Measurements from ENCODE around the gene RGL4.

RGL4 gene

GRCh38 chr22:23682827-23683355, 7.9 kb upstream of the RGL4 start:
- no peak for TF ChIP-seq CTCF (IDR thresholded peaks at IDR 0.05; ENCODE audit: control insufficient read depth, extremely low read depth, insufficient read depth)

GRCh38 chr22:23683545-23683944, 7.3 kb upstream of the RGL4 start:
- H3K4me3 ChIP-seq (ENCODE audit: low read depth, low read length), result no peak overlapping the region
- no peak for TF ChIP-seq CTCF (IDR thresholded peaks at IDR 0.05; ENCODE audit: control insufficient read depth, extremely low read depth, insufficient read depth)
- DNase-seq (ENCODE audit: low read depth), result no peak

More at GRCh38 chr22:23682827-23683355, 7.9 kb upstream of the RGL4 start:
- H3K4me3 ChIP-seq (ENCODE audit: low read depth, low read length), result no peak overlapping the region
- DNase-seq (ENCODE audit: low read depth), result no peak

DNA sequence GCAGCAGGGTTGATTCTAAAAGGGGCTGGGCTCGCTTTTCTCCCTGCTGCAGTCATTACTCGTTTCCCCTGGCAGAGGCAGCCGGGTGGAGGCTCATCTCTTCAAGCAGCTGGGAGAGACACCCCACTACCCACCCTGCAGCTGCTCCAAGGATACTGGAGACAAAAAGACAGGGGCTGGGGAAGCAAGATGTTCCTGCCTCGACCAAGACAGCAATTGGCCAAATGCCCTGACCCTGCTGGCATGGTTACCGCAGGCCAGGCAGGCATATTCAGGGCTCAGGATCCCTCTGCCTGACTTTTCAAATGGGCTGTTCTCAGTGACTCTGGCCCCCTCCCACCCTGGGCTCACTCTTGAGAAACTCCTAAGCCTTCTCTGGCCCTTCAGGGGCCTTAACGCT, 6.8 kb upstream of the RGL4 start:
- TF ChIP-seq CTCF (IDR thresholded peaks at IDR 0.05; ENCODE audit: control insufficient read depth, extremely low read depth, insufficient read depth), result no peak
- H3K4me3 ChIP-seq (ENCODE audit: low read depth, low read length), result no peak overlapping the region
- DNase-seq (ENCODE audit: low read depth), result no peak

DNA sequence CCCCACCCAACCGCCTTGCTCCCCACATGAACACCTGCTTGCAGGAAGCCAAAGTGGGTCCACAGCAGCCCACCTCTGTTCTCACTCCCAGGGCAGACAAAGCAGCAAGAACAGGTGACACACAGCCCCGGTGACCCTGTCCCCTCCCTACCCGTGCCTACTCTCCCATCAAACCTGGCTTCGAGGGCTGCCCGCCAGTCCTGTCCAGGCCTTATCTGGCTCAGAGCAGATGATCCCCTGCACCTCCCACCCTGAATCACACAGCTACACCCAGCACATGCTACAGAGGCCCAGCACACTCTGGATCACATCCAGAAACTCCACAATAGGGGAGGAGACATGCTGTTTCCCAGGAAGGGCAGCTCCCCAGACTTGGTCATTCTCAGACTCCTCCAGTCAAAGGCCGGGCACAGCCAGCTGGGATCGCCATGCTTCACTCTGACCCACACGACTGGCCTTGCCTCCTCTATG, 6.2 kb upstream of the RGL4 start:
- no peak for TF ChIP-seq CTCF (IDR thresholded peaks at IDR 0.05; ENCODE audit: control insufficient read depth, extremely low read depth, insufficient read depth)
- no peak for DNase-seq (ENCODE audit: low read depth)
- H3K4me3 ChIP-seq (ENCODE audit: low read depth, low read length), result no peak overlapping the region

DNA sequence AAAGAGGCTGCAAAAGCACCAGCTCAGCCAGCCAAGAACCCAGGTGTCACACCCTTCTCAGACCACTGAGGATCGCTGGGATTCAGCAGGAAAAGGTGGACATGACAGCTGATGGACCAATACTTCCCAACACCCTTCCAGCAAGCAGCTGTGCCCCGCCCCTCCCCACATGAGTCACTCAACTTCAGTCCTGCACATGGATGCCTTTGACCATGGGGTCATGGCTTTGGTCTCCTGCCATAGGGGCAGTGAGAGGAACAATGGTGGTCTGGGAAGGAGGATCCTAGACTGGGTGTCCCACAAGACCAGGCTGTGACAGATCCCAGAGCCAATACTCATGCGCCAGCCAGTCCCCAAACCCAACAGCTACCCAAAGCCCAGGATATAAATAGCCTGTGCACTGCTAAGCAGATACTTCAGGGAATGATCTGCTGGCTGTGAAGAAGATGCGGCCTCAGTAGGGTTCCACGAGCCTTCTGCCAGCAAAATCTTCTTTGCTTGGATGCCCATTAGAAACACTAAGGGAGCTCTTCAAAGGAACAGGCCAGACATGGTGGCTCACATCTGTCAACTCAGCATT, 5.5 kb upstream of the RGL4 start:
- TF ChIP-seq CTCF (IDR thresholded peaks at IDR 0.05; ENCODE audit: control insufficient read depth, extremely low read depth, insufficient read depth), result no peak
- no peak overlapping the region for H3K4me3 ChIP-seq (ENCODE audit: low read depth, low read length)
- DNase-seq (ENCODE audit: low read depth), result no peak

DNA sequence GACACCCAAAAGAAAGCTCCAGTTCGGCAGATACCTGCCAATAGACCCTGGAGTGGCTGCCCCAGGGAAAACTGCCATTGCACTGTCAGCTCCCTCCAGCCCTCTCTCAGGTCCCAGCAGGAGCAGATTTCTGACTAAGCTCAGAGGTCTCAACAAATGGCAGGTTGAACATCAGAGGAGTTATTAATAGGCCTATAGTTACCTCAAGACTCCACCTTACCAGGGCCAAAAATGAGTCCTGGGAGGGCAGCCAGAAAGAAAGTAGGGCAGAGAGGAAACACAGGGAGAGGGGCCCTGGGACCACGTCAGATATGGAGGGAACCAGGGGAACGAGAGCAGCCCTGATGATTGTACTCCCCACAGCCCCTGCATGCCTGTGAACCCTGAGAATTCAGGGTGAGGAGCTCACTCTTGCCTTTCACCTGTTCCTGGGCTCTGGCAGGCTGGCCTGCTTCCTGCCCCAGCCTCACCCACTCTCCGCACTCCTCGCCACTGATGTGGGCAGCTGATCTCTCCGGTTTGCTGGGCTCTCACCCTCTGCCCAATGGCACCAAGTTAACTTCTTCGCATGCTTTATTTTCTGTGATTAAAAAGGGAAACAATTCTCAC, 4.3 kb upstream of the RGL4 start:
- no peak for DNase-seq (ENCODE audit: low read depth)
- no peak for TF ChIP-seq CTCF (IDR thresholded peaks at IDR 0.05; ENCODE audit: control insufficient read depth, extremely low read depth, insufficient read depth)
- no peak overlapping the region for H3K4me3 ChIP-seq (ENCODE audit: low read depth, low read length)

Data from LNCaP clone FGC (cell line).